NT2/D1 (cell line): ENCODE results near the gene DUSP7.

Source experiments
- DNase-seq: peaks from one replicate; pipeline ENCODE4 v3.0.0-alpha.2; 2011; ENCODE audit warnings: low read depth, low spot score
- H3K27me3 ChIP-seq: 2 replicates; pipeline ENCODE4 v1.6.0; 2011; ENCODE audit warnings: mild to moderate bottlenecking; ENCODE audit not compliant: insufficient read length, insufficient read depth
- H3K36me3 ChIP-seq: 2 replicates; pipeline ENCODE4 v1.6.1; 2011; ENCODE audit warnings: mild to moderate bottlenecking, low read length, mixed read lengths; ENCODE audit not compliant: insufficient read depth, insufficient read length
- H3K4me1 ChIP-seq: 2 replicates; pipeline ENCODE4 v1.5.1; 2011; ENCODE audit not compliant: insufficient read depth, insufficient read length
- H3K4me3 ChIP-seq: 2 replicates; pipeline ENCODE4 v1.5.1; 2011; ENCODE audit warnings: low read depth; ENCODE audit not compliant: insufficient read length
- H3K9ac ChIP-seq: 2 replicates; pipeline ENCODE4 v1.6.0; 2011; ENCODE audit warnings: low read depth; ENCODE audit not compliant: insufficient read length
- H3K9me3 ChIP-seq: 2 replicates; pipeline ENCODE4 v1.5.1; 2011; ENCODE audit warnings: mild to moderate bottlenecking, low read length; ENCODE audit not compliant: insufficient read depth
- SUZ12 ChIP-seq: IDR thresholded peaks from 2 replicates; pipeline ENCODE4 v1.6.1; 2011; ENCODE audit not compliant: insufficient read length, insufficient read depth; ENCODE audit errors: extremely low read depth
- YY1 ChIP-seq: IDR thresholded peaks from 2 replicates; pipeline ENCODE4 v1.6.1; 2011; ENCODE audit not compliant: insufficient read length, insufficient read depth
- ZNF274 ChIP-seq: IDR thresholded peaks from 2 replicates; pipeline ENCODE4 v1.6.1; 2011; ENCODE audit warnings: mild to moderate bottlenecking, low read depth, low read length

The DUSP7 gene

DNA sequence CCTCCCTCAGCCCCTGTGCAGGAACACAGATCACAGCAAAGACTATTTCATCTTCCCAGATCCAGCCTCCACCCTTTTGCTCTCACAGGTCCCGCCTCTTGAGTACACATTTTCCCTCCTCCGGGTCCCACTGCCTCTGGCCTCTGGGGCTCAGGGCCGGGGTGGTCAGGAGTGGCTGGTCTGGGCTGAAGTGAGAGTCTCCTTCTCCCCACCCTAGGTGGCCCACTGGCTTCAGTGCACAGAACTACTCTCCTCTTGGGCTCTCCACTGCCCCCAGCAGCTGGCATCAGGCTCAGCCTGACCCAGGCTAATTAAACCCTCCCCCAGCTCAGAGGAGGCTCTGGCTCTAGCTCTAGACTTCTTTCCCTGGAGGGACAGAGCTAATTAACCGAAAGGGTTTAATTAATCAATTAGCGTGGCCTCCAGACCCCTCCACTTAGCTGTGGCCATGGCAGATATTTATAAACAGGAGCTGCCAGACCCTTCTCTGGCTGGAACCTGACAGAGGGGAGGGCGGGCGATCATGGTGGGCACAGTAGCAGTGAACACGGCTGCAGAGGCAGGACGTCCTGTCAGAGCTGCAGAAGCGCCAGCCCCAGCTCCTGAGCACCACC lies 15.1 kb downstream of the DUSP7 start:
- TF ChIP-seq ZNF274 (no peak), YY1 (no peak), SUZ12 (no peak)
- H3K9ac ChIP-seq = no peak overlapping the region
- no peak overlapping the region for H3K4me3 ChIP-seq
- no peaks in the 10 kb centered on the region for H3K36me3 ChIP-seq
- peaks cover 22% of the 10 kb centered on the region for H3K4me1 ChIP-seq
- no peaks in the 10 kb centered on the region for H3K9me3 ChIP-seq
- DNase-seq = no peak
- H3K27me3 ChIP-seq = no peaks in the 10 kb centered on the region

DNA sequence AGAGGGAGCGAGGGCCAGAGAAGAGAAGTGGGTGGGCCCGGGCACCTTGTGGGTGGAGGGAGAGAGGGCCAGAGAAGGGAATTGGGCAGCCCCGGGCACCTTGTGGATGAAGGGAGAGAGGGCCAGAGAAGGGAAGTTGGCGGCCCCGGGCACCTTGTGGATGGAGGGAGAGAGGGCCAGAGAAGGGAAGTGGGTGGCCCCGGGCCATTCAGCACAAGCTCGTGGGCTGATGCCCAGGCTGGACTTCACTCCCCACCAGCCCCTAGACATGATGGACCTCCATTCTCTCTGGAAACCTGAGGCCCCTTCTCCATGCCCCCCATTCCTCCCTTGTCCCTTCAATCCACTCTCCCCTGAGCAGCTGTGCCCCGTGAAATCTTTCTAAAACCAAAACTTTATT lies 15.8 kb downstream of the DUSP7 start:
- Histone ChIP-seq H3K4me1 (peaks cover 20% of the 10 kb centered on the region), H3K9ac (no peak overlapping the region)
- DNase-seq = no peak

DNA sequence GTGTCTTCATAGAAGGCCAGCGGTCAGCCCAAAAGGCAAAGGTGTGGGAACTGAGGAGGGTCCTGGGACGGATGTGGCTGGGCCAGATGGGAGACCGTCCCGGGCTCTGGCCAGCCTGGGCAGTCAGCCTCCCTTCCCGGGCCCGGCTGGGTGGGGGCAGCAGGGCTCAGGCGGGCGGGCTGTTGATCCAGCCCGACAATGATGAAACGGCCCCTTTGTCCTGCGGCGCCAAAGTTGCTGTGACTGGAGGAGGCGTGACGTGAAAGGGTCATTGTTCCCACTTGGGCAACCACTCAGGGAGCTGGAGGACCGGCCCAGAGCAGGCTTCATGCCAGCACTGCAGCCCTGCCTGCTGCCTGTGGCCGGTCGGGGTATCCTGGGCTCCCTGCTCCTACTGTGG lies 16.5 kb downstream of the DUSP7 start:
- Histone ChIP-seq H3K27me3 (no peaks in the 10 kb centered on the region), H3K4me1 (peaks cover 14% of the 10 kb centered on the region), H3K4me3 (no peak overlapping the region), H3K9me3 (no peaks in the 10 kb centered on the region), H3K36me3 (no peaks in the 10 kb centered on the region), H3K9ac (no peak overlapping the region)
- TF ChIP-seq YY1 (no peak), SUZ12 (no peak), ZNF274 (no peak)
- no peak for DNase-seq

More for the DNA sequence above, 15.8 kb downstream of the DUSP7 start:
- H3K36me3 ChIP-seq = no peaks in the 10 kb centered on the region
- no peak overlapping the region for H3K4me3 ChIP-seq
- no peak for TF ChIP-seq YY1
- no peak for TF ChIP-seq SUZ12
- no peak for TF ChIP-seq ZNF274
- H3K27me3 ChIP-seq = no peaks in the 10 kb centered on the region
- H3K9me3 ChIP-seq = no peaks in the 10 kb centered on the region

DNA sequence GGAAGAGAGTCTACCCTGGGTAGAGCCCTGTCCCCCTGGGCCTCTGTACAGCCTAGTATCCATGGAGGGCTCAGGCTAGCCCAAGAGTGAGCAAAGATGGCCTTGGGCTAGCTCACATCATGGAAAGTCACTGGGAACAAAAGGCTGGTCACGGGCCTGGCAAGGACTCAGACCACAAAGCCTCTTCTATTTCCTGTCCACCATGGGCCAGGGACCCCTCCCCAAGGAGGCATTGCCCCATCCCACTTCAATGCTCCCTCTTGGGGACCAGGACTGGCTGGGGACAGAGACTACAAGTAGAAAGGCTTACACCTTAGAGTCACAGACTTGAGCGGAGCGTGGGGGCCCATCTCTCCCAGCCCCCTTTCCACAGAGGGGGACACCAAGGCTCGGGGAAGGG lies 16.9 kb downstream of the DUSP7 start:
- Histone ChIP-seq H3K27me3 (no peaks in the 10 kb centered on the region), H3K9me3 (no peaks in the 10 kb centered on the region), H3K4me1 (peaks cover 15% of the 10 kb centered on the region), H3K36me3 (no peaks in the 10 kb centered on the region), H3K9ac (no peak overlapping the region), H3K4me3 (no peak overlapping the region)
- DNase-seq = no peak
- no peak for TF ChIP-seq ZNF274

DNA sequence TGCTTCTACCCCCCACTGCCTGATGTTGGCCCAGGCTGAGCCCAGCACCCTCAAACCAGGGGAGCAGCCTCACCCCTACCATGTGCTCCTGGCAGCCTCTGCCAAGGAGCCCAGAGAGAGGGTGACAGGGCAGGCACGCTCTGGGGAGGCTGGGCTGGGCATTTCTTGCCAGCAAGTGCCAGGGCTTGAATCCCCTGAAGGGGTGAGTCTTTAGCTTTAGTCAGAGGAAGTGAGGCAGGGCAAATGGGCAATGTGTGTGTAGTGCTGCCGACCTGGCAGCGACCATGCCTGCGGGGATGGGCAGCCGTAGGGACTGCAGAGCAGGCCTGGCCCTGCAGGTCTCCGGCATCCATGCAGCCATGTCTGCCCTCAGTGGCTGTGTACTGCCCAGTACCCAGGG lies 18.1 kb downstream of the DUSP7 start:
- no peak overlapping the region for H3K9ac ChIP-seq
- no peak for TF ChIP-seq YY1
- no peak for TF ChIP-seq ZNF274
- TF ChIP-seq SUZ12 = no peak
- H3K4me3 ChIP-seq = no peak overlapping the region
- no peaks in the 10 kb centered on the region for H3K27me3 ChIP-seq
- H3K4me1 ChIP-seq = peaks cover 19% of the 10 kb centered on the region
- H3K9me3 ChIP-seq = no peaks in the 10 kb centered on the region
- no peaks in the 10 kb centered on the region for H3K36me3 ChIP-seq
- no peak for DNase-seq

DNA sequence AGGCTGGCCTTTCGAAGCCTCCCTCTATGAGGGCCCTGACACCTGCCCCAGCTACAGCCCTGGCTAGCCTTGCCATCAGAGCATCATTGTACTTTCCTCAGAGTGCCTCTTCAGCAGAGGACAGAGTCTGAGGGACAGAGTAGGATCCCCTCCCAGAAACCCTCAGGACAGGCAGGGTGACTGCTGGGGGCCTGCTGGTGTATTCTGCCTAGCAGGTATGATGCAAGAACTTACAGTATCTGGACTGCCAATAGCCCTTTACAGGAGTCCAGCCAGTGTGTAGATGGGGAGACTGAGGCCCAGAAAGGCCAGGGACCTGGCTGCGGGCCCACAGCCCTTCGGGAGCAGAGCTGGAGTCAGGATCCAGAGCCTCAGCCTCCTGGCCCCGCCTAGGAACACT lies 19.1 kb downstream of the DUSP7 start:
- Histone ChIP-seq H3K36me3 (no peaks in the 10 kb centered on the region), H3K4me3 (no peak overlapping the region), H3K9me3 (no peaks in the 10 kb centered on the region), H3K9ac (no peak overlapping the region), H3K27me3 (no peaks in the 10 kb centered on the region), H3K4me1 (peaks cover 27% of the 10 kb centered on the region)
- TF ChIP-seq ZNF274 (no peak), SUZ12 (no peak), YY1 (no peak)
- no peak for DNase-seq

DNA sequence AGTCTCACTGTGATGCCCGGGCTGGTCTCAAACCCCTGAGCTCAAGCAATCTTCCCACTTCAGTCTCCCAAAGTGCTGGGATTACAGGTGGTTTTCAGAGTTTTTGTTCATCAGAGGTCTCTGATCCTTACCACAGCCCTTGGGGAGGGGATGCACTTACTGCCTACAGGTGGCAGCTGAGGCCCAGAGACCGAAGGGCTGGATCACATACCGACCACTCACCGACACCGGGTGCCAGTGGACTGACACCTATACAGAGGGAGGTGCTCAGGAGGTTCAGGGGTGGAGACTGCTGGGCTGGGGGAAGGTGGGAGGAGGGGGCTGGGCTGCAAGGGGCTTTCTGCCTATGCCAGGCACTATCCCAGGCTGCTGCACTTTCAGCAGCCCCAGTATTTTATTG lies 19.5 kb downstream of the DUSP7 start:
- H3K4me3 ChIP-seq = no peak overlapping the region
- H3K9me3 ChIP-seq = no peaks in the 10 kb centered on the region
- no peaks in the 10 kb centered on the region for H3K27me3 ChIP-seq
- no peak for DNase-seq
- H3K36me3 ChIP-seq = no peaks in the 10 kb centered on the region
- TF ChIP-seq YY1 (no peak), ZNF274 (no peak), SUZ12 (no peak)
- peaks cover 27% of the 10 kb centered on the region for H3K4me1 ChIP-seq
- no peak overlapping the region for H3K9ac ChIP-seq
